Vagina (tissue), 2 donors: ENCODE data around the gene ESYT2. TPM values are rescaled to one million over a fixed set of nuclear protein-coding genes. Genes with fewer than 3 reads are reported as not detected.

ENCODE experiments used
- DNase-seq, 2 donors: peaks; one replicate each; pipeline ENCODE4 v3.0.0-alpha.2; 2017; ENCODE audit errors: extremely low spot score in 2 of 2
- H3K27ac ChIP-seq: fragments of 200-600 bp; sonication (generic); one replicate; pipeline ENCODE4 v1.5.1; 2019
- H3K27me3 ChIP-seq: fragments of 200-600 bp; sonication (generic); one replicate; pipeline ENCODE4 v1.5.1; 2019
- H3K36me3 ChIP-seq, 2 donors: fragments of 200-600 bp; sonication (generic); one replicate each; pipeline ENCODE4 v1.5.1; 2017 to 2019
- H3K4me1 ChIP-seq: fragments of 200-600 bp; sonication (generic); one replicate; pipeline ENCODE4 v1.5.1; 2019
- H3K4me3 ChIP-seq, 2 donors: fragments of 200-600 bp; sonication (generic); 1 replicate in 1 of 2; 2 replicates in 1 of 2; pipeline ENCODE4 v1.5.1; 2016 to 2019
- H3K9me3 ChIP-seq: fragments of 200-600 bp; sonication (generic); one replicate; pipeline ENCODE4 v1.5.1; 2019
- CTCF ChIP-seq, 3 experiments: fragments of 450-650 bp in 2 of 3; fragments of 200-600 bp in 1 of 3; sonication (generic) in 1 of 3; IDR thresholded peaks; one replicate each; pipeline ENCODE4 v1.5.1; 2017 to 2019; ENCODE audit warnings: antibody characterized with exemption in 3 of 3, mild to moderate bottlenecking in 2 of 3, moderate library complexity in 2 of 3
- POLR2A ChIP-seq, 2 donors: fragments of 450-650 bp; IDR thresholded peaks; one replicate each; pipeline ENCODE4 v1.6.1; 2017; ENCODE audit warnings: antibody characterized with exemption in 2 of 2, mild to moderate bottlenecking in 2 of 2, moderate library complexity in 2 of 2
- POLR2AphosphoS5 ChIP-seq, 2 donors: sonication (generic); formaldehyde crosslinking; IDR thresholded peaks; one replicate each; pipeline ENCODE4 v1.9.0; 2017; ENCODE audit warnings: antibody characterized with exemption in 2 of 2, mild to moderate bottlenecking in 2 of 2, low read depth in 1 of 2; ENCODE audit not compliant: insufficient read depth in 1 of 2
- intact Hi-C: fragments of 100-400 bp; cut with DNase I; formaldehyde crosslinking; loops from one replicate; pipeline ENCODE4 v1.15.1; 2023
- total RNA-seq: library from RNA; depleted of rRNA; stranded (reverse); fragments of >200 nt; gene quantifications from one replicate; pipeline ENCODE4 v1.2.3, GENCODE V29; 2016

Gene ESYT2
- total RNA-seq, 1 donor from 2014 or later: 82.5 TPM

GRCh38 chr7:158720112-158720511 is 109.2 kb downstream of the ESYT2 start:
- Histone ChIP-seq H3K4me3 (no peak overlapping the region), H3K4me1 (no peaks in the 10 kb centered on the region), H3K9me3 (no peaks in the 10 kb centered on the region), H3K27me3 (no peaks in the 10 kb centered on the region), H3K27ac (no peak overlapping the region), H3K36me3 (no peaks in the 10 kb centered on the region)
- no peak for TF ChIP-seq POLR2AphosphoS5 (IDR thresholded peaks at IDR 0.05; ENCODE audit: insufficient read depth in 1 of 2, low read depth in 1 of 2)
- no peak for TF ChIP-seq CTCF (IDR thresholded peaks at IDR 0.05)
- no peak for TF ChIP-seq POLR2A (IDR thresholded peaks at IDR 0.05)
- intact Hi-C loops: no loop called here
- no peak for DNase-seq

DNA sequence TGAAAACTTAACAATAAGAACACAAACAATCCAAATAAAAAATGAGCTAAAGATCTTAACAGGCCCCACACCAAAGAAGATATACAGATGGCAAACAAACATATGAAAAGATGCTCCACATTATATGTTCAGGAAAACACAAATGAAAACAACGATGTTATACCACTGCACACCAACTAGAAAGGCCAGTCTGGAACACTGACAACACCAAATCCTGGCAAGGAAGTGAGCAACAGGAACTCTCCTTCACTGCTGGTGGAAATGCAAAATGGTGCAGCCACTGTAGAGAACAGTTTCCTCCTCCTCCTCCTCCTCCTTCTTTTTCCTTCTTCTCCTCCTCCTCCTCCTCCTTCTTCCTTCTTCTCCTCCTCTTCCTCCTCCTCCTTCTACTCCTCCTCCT is 112.5 kb downstream of the ESYT2 start:
- no peak overlapping the region for H3K4me3 ChIP-seq
- no peak for DNase-seq
- H3K27ac ChIP-seq: no peak overlapping the region
- no peaks in the 10 kb centered on the region for H3K9me3 ChIP-seq
- no peaks in the 10 kb centered on the region for H3K36me3 ChIP-seq
- H3K4me1 ChIP-seq: no peaks in the 10 kb centered on the region
- no peaks in the 10 kb centered on the region for H3K27me3 ChIP-seq
- TF ChIP-seq POLR2AphosphoS5 (IDR thresholded peaks at IDR 0.05; ENCODE audit: insufficient read depth in 1 of 2, low read depth in 1 of 2) (no peak), CTCF (IDR thresholded peaks at IDR 0.05) (no peak), POLR2A (IDR thresholded peaks at IDR 0.05) (no peak)
- intact Hi-C loops: no loop called here

DNA sequence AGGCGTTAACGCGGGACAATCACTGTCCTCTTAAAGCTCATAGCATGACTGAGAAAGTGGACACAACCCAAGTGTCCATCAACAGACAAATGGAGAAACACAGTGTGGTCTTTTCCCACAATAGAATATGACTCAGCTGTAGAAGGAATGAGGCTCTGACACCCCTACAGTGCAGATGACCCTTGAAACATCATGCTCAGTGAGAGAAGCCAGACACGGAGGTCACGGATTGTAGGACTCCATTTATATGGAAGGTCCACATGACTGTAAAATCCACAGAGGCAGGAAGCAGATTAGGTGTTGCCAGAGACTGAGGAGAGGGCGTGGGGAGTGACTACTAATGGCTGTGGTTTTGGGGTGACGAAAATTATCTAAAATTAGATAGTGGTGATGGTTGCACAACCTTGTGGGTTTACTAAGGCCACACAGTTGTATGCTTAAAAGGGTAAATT is 118.6 kb downstream of the ESYT2 start:
- Histone ChIP-seq H3K4me1 (no peaks in the 10 kb centered on the region), H3K27me3 (no peaks in the 10 kb centered on the region), H3K9me3 (no peaks in the 10 kb centered on the region), H3K27ac (no peak overlapping the region), H3K4me3 (no peak overlapping the region), H3K36me3 (no peaks in the 10 kb centered on the region)
- TF ChIP-seq POLR2A (IDR thresholded peaks at IDR 0.05) (no peak), CTCF (IDR thresholded peaks at IDR 0.05) (no peak), POLR2AphosphoS5 (IDR thresholded peaks at IDR 0.05; ENCODE audit: insufficient read depth in 1 of 2, low read depth in 1 of 2) (no peak)
- intact Hi-C loops: no loop called here
- DNase-seq: no peak

- Histone ChIP-seq H3K4me1 (peaks cover 14% of the 10 kb centered on the region), H3K9me3 (no peaks in the 10 kb centered on the region), H3K27ac (no peak overlapping the region), H3K27me3 (no peaks in the 10 kb centered on the region), H3K4me3 (no peak overlapping the region), H3K36me3 (no peaks in the 10 kb centered on the region)
- TF ChIP-seq CTCF (IDR thresholded peaks at IDR 0.05) (no peak), POLR2A (IDR thresholded peaks at IDR 0.05) (no peak), POLR2AphosphoS5 (IDR thresholded peaks at IDR 0.05; ENCODE audit: insufficient read depth in 1 of 2, low read depth in 1 of 2) (no peak)
- DNase-seq: no peak
- intact Hi-C loops: loop anchor here (10.0 kb wide), 1 partner anchor 157 kb away; no protein-coding TSS in a partner anchor
Observed at GRCh38 chr7:158707610-158708009, 121.7 kb downstream of the ESYT2 start.

- Histone ChIP-seq H3K4me3 (no peak overlapping the region), H3K36me3 (no peaks in the 10 kb centered on the region), H3K4me1 (peaks cover 14% of the 10 kb centered on the region), H3K27ac (no peak overlapping the region), H3K27me3 (no peaks in the 10 kb centered on the region), H3K9me3 (no peaks in the 10 kb centered on the region)
- no peak for DNase-seq
- TF ChIP-seq POLR2AphosphoS5 (IDR thresholded peaks at IDR 0.05; ENCODE audit: insufficient read depth in 1 of 2, low read depth in 1 of 2): no peak
- TF ChIP-seq CTCF (IDR thresholded peaks at IDR 0.05): no peak
- TF ChIP-seq POLR2A (IDR thresholded peaks at IDR 0.05): no peak
- intact Hi-C loops: loop anchor here (10.0 kb wide), 1 partner anchor 158 kb away; no protein-coding TSS in a partner anchor
Observed at GRCh38 chr7:158706710-158707590, 122.4 kb downstream of the ESYT2 start.
